Gastroesophageal sphincter (tissue), 3 donors: ENCODE measurements around the gene ATP11A.

Source experiments
- CTCF ChIP-seq, 4 experiments: fragments of 200-600 bp in 2 of 4; fragments of 450-650 bp in 2 of 4; sonication (generic) in 1 of 4; IDR thresholded peaks; one replicate each; pipeline ENCODE4 v1.5.1; 2017 to 2019; ENCODE audit warnings: antibody characterized with exemption in 4 of 4, mild to moderate bottlenecking in 2 of 4, moderate library complexity in 2 of 4
- EP300 ChIP-seq: sonication (generic); formaldehyde crosslinking; IDR thresholded peaks from one replicate; pipeline ENCODE4 v1.6.1; 2017; ENCODE audit warnings: antibody characterized with exemption, mild to moderate bottlenecking
- POLR2A ChIP-seq, 2 donors: fragments of 450-650 bp; IDR thresholded peaks; one replicate each; pipeline ENCODE4 v1.6.1; 2017; ENCODE audit warnings: antibody characterized with exemption in 2 of 2, mild to moderate bottlenecking in 2 of 2, moderate library complexity in 1 of 2
- POLR2AphosphoS5 ChIP-seq: sonication (generic); formaldehyde crosslinking; IDR thresholded peaks from one replicate; pipeline ENCODE4 v1.6.1; 2017; ENCODE audit warnings: antibody characterized with exemption

- TF ChIP-seq POLR2A (IDR thresholded peaks at IDR 0.05) (no peak), CTCF (IDR thresholded peaks at IDR 0.05) (no peak), EP300 (no peak), POLR2AphosphoS5 (no peak)
Observed at GRCh38 chr13:112895521-112896465, 206.0 kb downstream of the ATP11A start.
